HG03460 (cell line): ENCODE results near the gene LYPD8.
"Not testable (repeated sequence)": the region's sequence is repeated elsewhere in the genome, so short reads cannot be mapped to it uniquely, and the experiment has no call there.

Experiments used
- ATAC-seq: cut with Tn5 transposase; IDR thresholded peaks from one replicate; pipeline ENCODE4 v1.9.1; 2021; ENCODE audit not compliant: unreplicated experiment

The LYPD8 gene

DNA sequence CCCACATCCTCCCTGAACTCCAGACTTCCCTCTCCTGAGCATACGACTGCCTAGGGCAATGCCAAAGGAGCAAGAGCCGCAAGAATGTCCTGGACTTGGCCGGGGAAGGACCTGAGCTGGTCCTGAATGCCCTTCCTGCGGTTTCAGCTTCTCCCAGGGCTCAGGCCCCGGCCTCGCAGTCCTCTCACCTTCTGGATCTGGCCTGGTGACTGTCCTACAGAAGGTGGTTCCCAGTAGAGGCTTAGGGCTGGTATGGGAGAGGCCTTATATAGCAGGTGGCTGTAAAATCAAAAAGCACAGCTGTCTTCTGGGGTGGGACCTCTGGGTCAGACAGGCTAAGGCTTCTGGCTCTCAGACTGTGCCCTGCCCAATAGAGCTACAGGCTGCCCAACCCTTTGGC lies at the start of gene LYPD8:
Gene LYPD8 (minus strand): TSS at position 243 of the 400 bp plus-strand sequence. CDS start 4,678 bp downstream, outside the sequence.
- ATAC-seq, result no peak

GRCh38 chr1:248804771-248805681 lies 49.5 kb upstream of the LYPD8 start:
- ATAC-seq, result peak; percentile 84

DNA sequence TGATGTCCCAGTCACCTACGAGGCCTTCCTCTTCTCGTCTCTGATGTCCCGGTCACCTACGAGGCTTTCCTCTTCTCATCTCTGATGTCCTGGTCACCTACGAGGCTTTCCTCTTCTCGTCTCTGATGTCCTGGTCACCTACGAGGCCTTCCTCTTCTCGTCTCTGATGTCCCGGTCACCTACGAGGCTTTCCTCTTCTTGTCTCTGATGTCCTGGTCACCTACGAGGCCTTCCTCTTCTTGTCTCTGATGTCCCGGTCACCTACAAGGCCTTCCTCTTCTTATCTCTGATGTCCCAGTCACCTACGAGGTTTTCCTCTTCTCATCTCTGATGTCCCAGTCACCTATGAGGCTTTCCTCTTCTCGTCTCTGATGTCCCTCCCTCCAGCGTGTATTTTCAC lies 47.9 kb upstream of the LYPD8 start:
- not testable (repeated sequence) for ATAC-seq

GRCh38 chr1:248802454-248802853 lies 46.9 kb upstream of the LYPD8 start:
- ATAC-seq, result no peak

DNA sequence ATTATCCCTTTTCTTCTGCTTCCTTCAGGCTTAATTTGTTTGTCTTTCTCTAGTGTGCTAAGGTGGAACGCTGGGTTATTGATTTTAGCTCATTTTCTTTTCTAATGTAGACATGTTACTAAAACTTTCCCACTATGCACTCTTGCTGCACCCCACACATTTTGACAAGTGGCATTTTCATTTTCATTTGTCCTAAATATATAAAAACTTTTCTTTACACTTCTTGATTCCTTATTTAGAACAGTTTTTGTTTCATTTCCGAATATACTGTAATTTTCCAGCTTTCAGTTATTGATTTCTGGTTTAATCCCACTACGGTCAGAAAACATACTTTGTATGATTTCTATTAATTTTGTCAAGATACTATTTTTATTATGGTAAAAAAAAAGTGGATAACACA lies 44.9 kb upstream of the LYPD8 start:
- no peak for ATAC-seq

DNA sequence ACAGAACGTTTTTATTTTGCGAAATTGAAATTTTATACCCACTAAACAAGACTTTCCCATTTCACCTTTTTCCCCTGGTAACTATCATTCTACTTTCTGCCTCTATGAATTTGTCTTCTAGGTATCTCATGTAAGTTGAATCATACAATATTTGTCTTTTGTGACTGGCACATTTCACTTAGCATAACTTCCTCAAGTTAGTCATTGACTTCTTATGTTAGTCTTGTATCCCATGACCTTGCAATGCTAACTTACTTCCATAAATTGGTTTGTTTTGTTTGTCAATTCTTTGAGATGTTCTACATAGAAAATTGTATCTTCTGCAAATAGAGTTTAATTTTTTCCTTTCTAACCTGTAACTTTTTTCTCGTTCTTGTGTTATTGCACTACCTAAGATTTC lies 43.2 kb upstream of the LYPD8 start:
- ATAC-seq, result no peak

DNA sequence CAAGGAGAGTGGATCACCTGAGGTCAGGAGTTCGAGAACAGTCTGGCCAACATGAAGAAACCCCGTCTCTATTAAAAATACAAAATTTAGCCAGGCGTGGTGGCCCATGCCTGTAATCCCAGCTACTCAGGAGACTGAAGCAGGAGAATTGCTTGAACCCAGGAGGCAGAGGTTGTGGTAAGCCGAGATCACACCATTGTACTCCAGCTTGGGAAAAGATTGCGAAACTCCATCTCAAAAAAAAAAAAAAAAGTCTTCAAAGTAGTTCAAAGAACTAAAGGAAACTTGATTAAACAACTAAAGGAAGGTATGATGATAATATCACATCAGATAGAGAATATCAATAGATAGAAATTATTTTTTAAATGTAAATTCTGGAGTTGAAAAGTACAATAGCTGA lies 39.1 kb upstream of the LYPD8 start:
- ATAC-seq, result not testable (repeated sequence)

- ATAC-seq, result peak; percentile 88
Observed at GRCh38 chr1:248793592-248793991, 38.0 kb upstream of the LYPD8 start.

- ATAC-seq, result peak; percentile 37
Observed at GRCh38 chr1:248792342-248792741, 36.8 kb upstream of the LYPD8 start.

DNA sequence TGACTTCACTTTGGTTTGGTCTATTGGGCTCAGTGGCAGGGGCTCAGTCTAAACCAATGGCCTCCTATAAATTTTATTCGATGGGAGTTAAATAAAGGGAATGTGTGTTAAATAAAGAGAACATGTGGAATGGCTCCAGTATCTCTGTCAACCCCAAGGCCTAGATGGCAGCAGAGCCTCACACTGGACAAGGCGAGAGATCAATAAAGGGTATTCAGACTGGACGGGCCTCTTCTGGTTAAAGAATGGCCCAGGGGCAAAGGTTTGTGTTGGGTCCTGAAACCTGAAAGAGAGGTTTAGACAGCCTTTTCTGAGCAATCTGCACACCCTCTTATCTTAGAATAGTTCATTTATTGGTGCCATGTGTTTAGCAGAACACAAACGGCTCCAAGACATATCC lies 35.5 kb upstream of the LYPD8 start:
- no peak for ATAC-seq

DNA sequence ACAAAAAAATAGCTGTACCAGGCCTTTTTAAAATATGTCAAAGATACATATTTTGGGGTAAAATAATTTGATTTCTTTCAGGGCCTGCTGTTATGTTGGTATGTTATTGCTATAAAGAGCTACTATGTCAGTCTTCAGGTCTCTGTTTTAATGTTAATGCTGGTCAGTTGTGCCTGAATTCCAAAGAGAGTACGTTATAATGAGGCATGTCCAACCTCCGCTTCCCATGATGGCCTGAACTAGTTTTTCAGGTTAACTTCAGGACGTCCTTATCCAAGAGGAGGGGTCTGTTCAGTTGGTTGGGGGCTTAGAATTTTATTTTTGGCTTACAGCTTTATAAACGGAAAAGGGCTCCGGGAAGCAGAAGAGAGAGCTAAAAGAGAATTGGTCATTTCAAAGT lies 34.9 kb upstream of the LYPD8 start:
- no peak for ATAC-seq

GRCh38 chr1:248789337-248789736 lies 33.8 kb upstream of the LYPD8 start:
- ATAC-seq, result not testable (repeated sequence)

DNA sequence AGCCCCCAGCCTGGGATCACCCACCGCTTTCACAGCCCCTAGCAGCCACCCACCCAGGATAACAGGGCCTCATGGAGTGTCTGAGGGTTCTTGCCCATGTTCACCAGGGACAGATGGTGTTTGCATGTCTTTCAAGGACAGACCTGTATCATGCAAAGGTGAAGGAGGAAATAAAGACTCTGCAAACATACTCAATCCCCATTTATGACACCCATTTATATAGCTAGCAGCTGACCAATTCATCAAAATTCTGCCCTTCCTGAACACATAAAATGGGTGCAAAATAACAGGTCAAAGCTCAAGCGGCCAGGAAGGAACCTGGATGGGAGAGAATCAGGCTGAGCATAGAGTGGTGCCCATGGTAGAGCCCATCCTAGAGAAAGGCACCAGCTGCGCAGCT lies 32.8 kb upstream of the LYPD8 start:
- no peak for ATAC-seq

- no peak for ATAC-seq
Observed at GRCh38 chr1:248787430-248787829, 31.9 kb upstream of the LYPD8 start.

DNA sequence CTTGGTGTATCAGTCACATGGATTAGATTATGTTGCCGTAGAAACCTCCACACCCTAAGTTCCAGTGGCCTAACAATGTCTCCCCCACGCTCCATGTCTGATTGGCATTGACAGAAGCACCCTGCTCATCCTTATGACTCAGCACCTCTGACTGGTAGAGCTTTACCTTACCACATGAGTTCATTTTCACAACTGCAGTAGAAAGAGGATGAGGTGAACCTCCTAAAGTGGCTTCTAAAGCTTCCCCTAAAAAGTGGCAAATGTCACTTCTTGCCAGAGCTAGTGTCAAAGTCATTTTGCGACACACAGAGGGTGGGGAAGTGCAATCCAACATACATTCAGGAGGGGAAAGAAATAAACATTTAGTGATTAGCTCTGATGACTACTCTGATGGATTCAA lies 30.6 kb upstream of the LYPD8 start:
- ATAC-seq, result peak; percentile 69

DNA sequence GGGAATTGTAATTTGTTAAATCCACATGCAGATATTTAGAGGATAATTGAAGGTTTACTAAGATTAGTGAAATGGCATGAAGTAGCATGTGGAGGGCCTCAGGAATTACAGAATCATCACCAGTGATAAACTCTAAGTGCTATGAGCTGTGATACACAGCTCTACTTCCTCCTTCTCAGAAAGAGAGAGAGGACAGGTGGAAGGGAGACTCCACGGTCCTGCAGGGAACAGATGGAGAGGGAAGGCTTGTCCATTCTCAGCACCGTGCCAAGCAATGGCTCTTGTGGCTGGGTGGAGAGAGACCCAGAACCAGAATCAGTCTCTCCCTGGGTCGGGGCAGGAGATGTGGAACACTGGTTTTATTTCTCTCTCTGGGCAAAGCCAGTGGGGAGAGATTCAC lies 27.8 kb upstream of the LYPD8 start:
- no peak for ATAC-seq

DNA sequence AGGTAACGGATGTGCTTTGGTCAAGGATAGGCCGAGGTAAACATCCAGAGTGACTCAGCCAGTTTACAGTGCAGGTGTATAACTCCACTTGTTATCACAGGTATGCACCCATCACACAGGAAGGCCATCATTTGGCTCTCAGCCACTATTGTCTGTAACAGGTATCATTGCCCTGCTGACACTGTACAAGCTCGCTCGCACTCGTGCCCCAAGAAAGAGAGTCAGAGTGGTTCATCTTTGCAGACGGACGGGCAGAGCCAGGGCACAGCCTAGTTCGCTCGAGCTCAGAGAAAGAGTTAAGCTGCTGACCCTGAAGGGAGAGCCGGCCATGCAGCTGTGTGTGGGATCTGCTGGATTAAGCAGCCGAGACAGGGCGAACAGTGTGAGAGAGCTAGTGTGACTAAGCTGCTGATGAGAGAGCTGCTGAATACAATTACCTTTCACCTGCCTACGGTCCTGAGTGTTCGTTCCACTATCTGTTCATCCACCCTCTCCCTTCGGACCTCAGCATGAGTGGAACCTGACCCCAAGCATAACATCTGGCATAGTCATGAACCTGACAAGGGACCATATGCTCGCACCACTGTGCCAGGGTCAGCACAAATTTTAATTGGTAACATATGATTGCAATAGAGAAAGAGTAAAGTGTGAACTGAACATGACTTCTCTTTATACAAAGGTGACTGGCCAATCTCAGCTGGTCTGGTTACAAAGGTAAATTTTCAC lies 27.0 kb upstream of the LYPD8 start:
- ATAC-seq, result no peak

DNA sequence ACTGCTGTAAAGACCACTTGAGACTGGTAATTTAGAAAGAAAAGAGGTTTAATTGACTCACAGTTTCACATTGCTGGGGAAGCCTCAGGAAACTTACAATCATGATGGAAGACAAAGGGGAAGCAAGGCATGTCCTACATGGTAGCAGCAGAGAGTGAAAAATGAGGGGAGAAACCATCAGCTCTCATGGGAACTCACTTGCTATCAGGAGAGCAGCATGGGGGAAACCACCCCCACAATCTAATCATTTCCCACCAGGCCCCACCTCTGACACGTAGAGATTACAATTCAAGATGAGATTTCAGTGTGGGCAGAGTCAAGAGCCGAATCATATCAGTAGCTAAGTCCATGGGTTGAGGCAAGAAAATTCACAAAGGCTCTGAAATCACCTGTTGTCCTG lies 23.8 kb upstream of the LYPD8 start:
- no peak for ATAC-seq

GRCh38 chr1:248778906-248779305 lies 23.3 kb upstream of the LYPD8 start:
- no peak for ATAC-seq

DNA sequence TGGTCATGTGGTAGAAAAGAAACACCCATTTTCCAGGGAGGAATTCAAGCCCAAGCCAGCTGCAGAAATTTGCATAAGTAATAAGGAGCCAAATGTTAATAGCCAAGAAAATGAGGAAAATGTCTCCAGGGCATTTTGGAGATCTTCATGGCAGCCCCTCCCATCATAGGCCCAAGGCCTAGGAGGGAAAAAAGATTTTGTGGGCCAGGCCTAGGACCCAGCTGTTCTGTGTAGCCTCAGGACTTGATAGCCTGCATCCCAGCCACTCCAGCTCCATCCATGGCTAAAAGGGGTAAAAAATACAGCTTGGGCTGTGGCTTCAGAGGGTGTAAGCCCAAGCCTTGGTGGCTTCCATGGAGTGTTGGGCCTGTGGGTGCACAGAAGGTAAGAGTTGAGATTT lies 21.4 kb upstream of the LYPD8 start:
- no peak for ATAC-seq

DNA sequence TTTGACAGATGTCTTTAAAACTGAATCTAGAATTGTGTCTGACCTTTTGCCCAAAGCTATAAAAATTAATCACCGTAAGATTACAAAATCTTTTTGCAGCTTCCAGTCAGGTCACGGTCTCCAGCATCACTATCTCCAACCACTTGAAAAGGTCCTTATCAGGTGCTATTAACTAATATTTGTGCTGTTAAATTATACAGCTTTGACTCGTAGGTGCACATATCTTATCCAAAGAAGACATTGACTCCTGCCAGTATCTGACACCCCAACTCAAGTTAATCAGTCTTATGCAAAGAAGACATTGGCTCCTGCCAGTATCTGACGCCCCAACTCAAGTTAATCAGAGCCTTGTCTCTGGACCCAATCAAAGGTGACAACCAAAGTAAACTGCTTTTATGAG lies 19.9 kb upstream of the LYPD8 start:
- ATAC-seq, result no peak

GRCh38 chr1:248759644-248760043 lies 4.1 kb upstream of the LYPD8 start:
- no peak for ATAC-seq
